Measurements from ENCODE around the gene PHLDB2. TPM values are rescaled to one million over a fixed set of nuclear protein-coding genes. Genes with fewer than 3 reads are reported as not detected.

Gene PHLDB2
- polyA plus RNA-seq, 1 donor (not counting 4 experiments of a cell fraction or from before 2014, with no cell fraction given) = 150 TPM

- FAIRE-seq (no peak), DNase-seq (ENCODE audit: low read depth, low spot score) (no peak)
- Histone ChIP-seq H2AFZ (ENCODE audit: control insufficient read depth, low read length) (no peak overlapping the region), H3K9me3 (ENCODE audit: control insufficient read depth, low read depth, low read length) (no peaks in the 10 kb centered on the region), H3K9me1 (ENCODE audit: control insufficient read depth, extremely low read depth, insufficient read depth, low read length) (no peaks in the 10 kb centered on the region), H3K27ac (ENCODE audit: control insufficient read depth, insufficient read depth, low read length) (peak overlapping the region; percentile 8), H3K27me3 (ENCODE audit: control insufficient read depth, extremely low read depth, insufficient read depth, low read length) (no peaks in the 10 kb centered on the region), H3K4me1 (ENCODE audit: control insufficient read depth, extremely low read depth, insufficient read depth, low read length) (peaks cover 20% of the 10 kb centered on the region), H3K4me2 (ENCODE audit: control insufficient read depth, extremely low read depth, insufficient read depth, low read depth, low read length) (no peak overlapping the region), H3K4me3 (ENCODE audit: control insufficient read depth in 2 of 3, extremely low read depth in 1 of 3, insufficient read depth in 2 of 3, low read depth in 1 of 3, low read length in 3 of 3) (no peak overlapping the region), H3K36me3 (ENCODE audit: control insufficient read depth in 2 of 2, extremely low read depth in 1 of 2, insufficient read depth in 2 of 2, low read length in 2 of 2) (peaks cover 35 to 47% of the 10 kb centered on the region in 2 experiments), H3K79me2 (ENCODE audit: control insufficient read depth, insufficient read depth, low read length) (peaks cover 43% of the 10 kb centered on the region), H4K20me1 (ENCODE audit: control insufficient read depth, extremely low read depth, insufficient read depth, low read length) (no peaks in the 10 kb centered on the region), H3K9ac (ENCODE audit: control insufficient read depth, extremely low read depth, insufficient read depth, low read length) (no peak overlapping the region)
- dilution Hi-C loops (cut with MboI; ENCODE audit: extremely low pct_ligation_motif_present, low sequenced_read_pairs) = no loop called here
- no peak for TF ChIP-seq EZH2 (IDR thresholded peaks at IDR 0.05; ENCODE audit: low read length)
- TF ChIP-seq CTCF (optimal IDR thresholded peaks at IDR 0.05 in 1 of 3, IDR thresholded peaks at IDR 0.05 in 1 of 3, conservative IDR thresholded peaks at IDR 0.05 in 1 of 3; ENCODE audit: extremely low read depth in 1 of 3, insufficient read depth in 2 of 3, low read length in 3 of 3) = no peak
Measured at GRCh38 chr3:111915905-111916304, 56.8 kb downstream of the PHLDB2 start.

DNA sequence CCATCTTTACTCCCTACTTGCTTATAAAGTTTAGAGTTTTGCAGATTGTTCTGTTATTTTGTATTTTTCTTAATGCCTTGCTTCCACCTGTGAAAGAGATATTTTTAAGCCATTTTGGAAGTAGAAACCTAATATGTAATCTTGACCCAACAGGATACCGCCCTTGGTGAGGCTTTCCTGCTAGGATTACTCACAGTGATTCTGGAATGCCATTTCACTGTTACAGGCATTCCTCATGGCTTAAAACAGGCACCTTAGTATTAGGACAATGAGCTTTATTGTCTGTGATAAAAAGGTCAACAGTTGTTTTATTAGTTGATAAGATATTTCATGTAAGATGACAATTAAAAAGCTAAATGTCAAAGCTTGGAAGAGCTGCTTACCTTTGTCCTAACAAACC, 58.2 kb downstream of the PHLDB2 start:
- Histone ChIP-seq H3K9me3 (ENCODE audit: control insufficient read depth, low read depth, low read length) (no peaks in the 10 kb centered on the region), H3K9me1 (ENCODE audit: control insufficient read depth, extremely low read depth, insufficient read depth, low read length) (no peaks in the 10 kb centered on the region), H3K36me3 (ENCODE audit: control insufficient read depth in 2 of 2, extremely low read depth in 1 of 2, insufficient read depth in 2 of 2, low read length in 2 of 2) (peaks cover 39 to 48% of the 10 kb centered on the region in 2 experiments), H3K4me3 (ENCODE audit: control insufficient read depth in 2 of 3, extremely low read depth in 1 of 3, insufficient read depth in 2 of 3, low read depth in 1 of 3, low read length in 3 of 3) (no peak overlapping the region), H4K20me1 (ENCODE audit: control insufficient read depth, extremely low read depth, insufficient read depth, low read length) (no peaks in the 10 kb centered on the region), H3K27me3 (ENCODE audit: control insufficient read depth, extremely low read depth, insufficient read depth, low read length) (no peaks in the 10 kb centered on the region), H3K27ac (ENCODE audit: control insufficient read depth, insufficient read depth, low read length) (peak overlapping the region; percentile 46), H2AFZ (ENCODE audit: control insufficient read depth, low read length) (no peak overlapping the region), H3K4me2 (ENCODE audit: control insufficient read depth, extremely low read depth, insufficient read depth, low read depth, low read length) (no peak overlapping the region), H3K79me2 (ENCODE audit: control insufficient read depth, insufficient read depth, low read length) (peaks cover 31% of the 10 kb centered on the region), H3K9ac (ENCODE audit: control insufficient read depth, extremely low read depth, insufficient read depth, low read length) (no peak overlapping the region), H3K4me1 (ENCODE audit: control insufficient read depth, extremely low read depth, insufficient read depth, low read length) (peaks cover 22% of the 10 kb centered on the region)
- FAIRE-seq (peak; percentile 64), DNase-seq (ENCODE audit: low read depth, low spot score) (no peak)
- TF ChIP-seq CTCF (optimal IDR thresholded peaks at IDR 0.05 in 1 of 3, IDR thresholded peaks at IDR 0.05 in 1 of 3, conservative IDR thresholded peaks at IDR 0.05 in 1 of 3; ENCODE audit: extremely low read depth in 1 of 3, insufficient read depth in 2 of 3, low read length in 3 of 3) (no peak), EZH2 (IDR thresholded peaks at IDR 0.05; ENCODE audit: low read length) (no peak)
- dilution Hi-C loops (cut with MboI; ENCODE audit: extremely low pct_ligation_motif_present, low sequenced_read_pairs) = no loop called here

All from keratinocyte (primary cell).